DND-41 (cell line): ENCODE data around the gene FAM171A2.
"Not testable (repeated sequence)": the region's sequence is repeated elsewhere in the genome, so short reads cannot be mapped to it uniquely, and the experiment has no call there.

Source experiments
- ATAC-seq: fragments of 200-7000 bp; cut with Tn5 transposase; 3 replicates; pipeline ENCODE4 v1.9.1; 2021; ENCODE audit warnings: low read depth; ENCODE audit not compliant: insufficient read depth
- DNase-seq: peaks from one replicate; pipeline ENCODE4 v3.0.0-alpha.2; 2020
- H2AFZ ChIP-seq: 2 replicates; pipeline ENCODE4 v1.6.0; 2012; ENCODE audit warnings: low read depth, low read length
- H3K27ac ChIP-seq: 2 replicates; pipeline ENCODE4 v1.5.1; 2012; ENCODE audit warnings: low read length, inconsistent platforms
- H3K27me3 ChIP-seq: fragments of 200-600 bp; sonication (generic); 2 replicates; pipeline ENCODE4 v1.6.0; 2012; ENCODE audit warnings: low read length, mild to moderate bottlenecking, inconsistent platforms; ENCODE audit not compliant: insufficient read depth, poor library complexity
- H3K36me3 ChIP-seq: 2 replicates; pipeline ENCODE4 v1.5.1; 2012; ENCODE audit warnings: low read length, inconsistent platforms; ENCODE audit not compliant: insufficient read depth
- H3K4me1 ChIP-seq: 2 replicates; pipeline ENCODE4 v1.5.1; 2012; ENCODE audit warnings: mild to moderate bottlenecking, low read length; ENCODE audit not compliant: insufficient read depth
- H3K4me2 ChIP-seq: 2 replicates; pipeline ENCODE4 v1.6.0; 2012; ENCODE audit warnings: mild to moderate bottlenecking, moderate library complexity, low read length, inconsistent platforms; ENCODE audit not compliant: insufficient read depth
- H3K4me3 ChIP-seq, 2 experiments: fragments of 200-600 bp in 1 of 2; shearing (Covaris generic) in 1 of 2; 2 replicates each; pipeline ENCODE4 v1.5.1; 2012 to 2016; ENCODE audit warnings: inconsistent platforms in 2 of 2, low read length in 2 of 2, mild to moderate bottlenecking in 2 of 2, low read depth in 1 of 2, moderate library complexity in 1 of 2
- H3K79me2 ChIP-seq: 2 replicates; pipeline ENCODE4 v1.6.0; 2012; ENCODE audit warnings: low read length, inconsistent platforms; ENCODE audit not compliant: insufficient read depth
- H3K9ac ChIP-seq: 2 replicates; pipeline ENCODE4 v1.6.0; 2012; ENCODE audit warnings: low read depth, mild to moderate bottlenecking, inconsistent platforms, low read length, moderate library complexity
- H3K9me3 ChIP-seq: 2 replicates; pipeline ENCODE4 v1.5.1; 2012; ENCODE audit warnings: low read length, moderate library complexity, mild to moderate bottlenecking, inconsistent platforms; ENCODE audit not compliant: insufficient read depth, severe bottlenecking
- H4K20me1 ChIP-seq: 2 replicates; pipeline ENCODE4 v1.6.0; 2012; ENCODE audit warnings: low read length; ENCODE audit not compliant: insufficient read depth
- EZH2 ChIP-seq: IDR thresholded peaks from 3 replicates; pipeline ENCODE4 v1.6.1; 2012; ENCODE audit warnings: borderline replicate concordance, low read depth, mild to moderate bottlenecking, moderate library complexity, low read length, inconsistent platforms; ENCODE audit not compliant: severe bottlenecking
- TF ChIP-seq, protein P1 (sequence below): IDR thresholded peaks from 2 replicates; pipeline ENCODE4 v1.5.1; 2012; ENCODE audit warnings: borderline replicate concordance, low read length, moderate library complexity, mild to moderate bottlenecking; ENCODE audit not compliant: poor library complexity, severe bottlenecking; ENCODE audit errors: extremely low read depth

FAM171A2 gene

DNA sequence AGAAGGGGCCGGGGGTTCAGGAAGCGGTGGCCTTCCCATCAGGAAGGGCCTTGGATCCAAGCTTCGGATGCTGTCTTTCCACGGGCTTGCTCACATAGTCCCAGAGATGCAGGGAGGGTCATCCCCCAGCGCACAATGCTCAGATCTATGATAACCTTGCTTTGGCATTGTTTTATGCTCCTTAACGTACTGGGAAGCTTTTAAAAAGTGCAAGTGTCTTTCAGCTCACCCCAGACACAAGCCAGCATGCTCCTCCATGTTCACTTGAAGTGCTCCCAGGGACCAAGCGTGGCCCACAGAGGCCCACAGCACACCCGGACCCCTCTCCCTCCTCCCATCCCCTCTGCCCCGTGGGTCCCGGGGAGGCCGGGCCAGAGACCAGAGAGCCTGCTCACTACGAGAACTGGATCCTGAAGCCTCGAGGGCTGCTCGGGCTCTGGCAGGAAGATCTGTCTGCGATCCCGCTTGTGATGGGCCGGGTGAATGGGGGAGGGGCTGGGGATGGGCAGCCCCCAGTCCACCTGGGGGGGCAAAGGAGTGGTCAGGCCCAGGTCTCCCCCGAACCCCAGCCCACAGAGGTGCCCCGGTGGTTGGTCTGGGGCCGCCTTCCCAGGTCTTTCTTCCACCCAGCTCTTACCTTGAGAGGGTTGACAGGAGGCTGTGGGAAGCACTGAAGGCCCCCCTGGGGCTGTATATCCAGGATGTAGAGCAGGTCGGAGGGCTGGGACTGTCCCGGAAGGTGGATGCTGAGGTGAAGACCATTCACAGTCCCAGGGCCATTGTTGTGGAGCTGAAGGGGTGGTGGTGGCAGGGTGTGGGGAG, 11.8 kb upstream of the FAM171A2 start:
- no peak overlapping the region for H2AFZ ChIP-seq
- DNase-seq (no peak), ATAC-seq (no peak)
- H3K27me3 ChIP-seq, result no peaks in the 10 kb centered on the region
- no peak overlapping the region for H3K27ac ChIP-seq
- no peaks in the 10 kb centered on the region for H4K20me1 ChIP-seq
- H3K4me2 ChIP-seq, result no peak overlapping the region
- no peak overlapping the region for H3K9ac ChIP-seq
- H3K79me2 ChIP-seq, result no peaks in the 10 kb centered on the region
- no peaks in the 10 kb centered on the region for H3K4me1 ChIP-seq
- H3K9me3 ChIP-seq, result no peaks in the 10 kb centered on the region
- H3K4me3 ChIP-seq, result no peak overlapping the region
- TF ChIP-seq, protein P1, sequence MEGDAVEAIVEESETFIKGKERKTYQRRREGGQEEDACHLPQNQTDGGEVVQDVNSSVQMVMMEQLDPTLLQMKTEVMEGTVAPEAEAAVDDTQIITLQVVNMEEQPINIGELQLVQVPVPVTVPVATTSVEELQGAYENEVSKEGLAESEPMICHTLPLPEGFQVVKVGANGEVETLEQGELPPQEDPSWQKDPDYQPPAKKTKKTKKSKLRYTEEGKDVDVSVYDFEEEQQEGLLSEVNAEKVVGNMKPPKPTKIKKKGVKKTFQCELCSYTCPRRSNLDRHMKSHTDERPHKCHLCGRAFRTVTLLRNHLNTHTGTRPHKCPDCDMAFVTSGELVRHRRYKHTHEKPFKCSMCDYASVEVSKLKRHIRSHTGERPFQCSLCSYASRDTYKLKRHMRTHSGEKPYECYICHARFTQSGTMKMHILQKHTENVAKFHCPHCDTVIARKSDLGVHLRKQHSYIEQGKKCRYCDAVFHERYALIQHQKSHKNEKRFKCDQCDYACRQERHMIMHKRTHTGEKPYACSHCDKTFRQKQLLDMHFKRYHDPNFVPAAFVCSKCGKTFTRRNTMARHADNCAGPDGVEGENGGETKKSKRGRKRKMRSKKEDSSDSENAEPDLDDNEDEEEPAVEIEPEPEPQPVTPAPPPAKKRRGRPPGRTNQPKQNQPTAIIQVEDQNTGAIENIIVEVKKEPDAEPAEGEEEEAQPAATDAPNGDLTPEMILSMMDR, result no peak
- TF ChIP-seq EZH2, result no peak
- no peaks in the 10 kb centered on the region for H3K36me3 ChIP-seq

DNA sequence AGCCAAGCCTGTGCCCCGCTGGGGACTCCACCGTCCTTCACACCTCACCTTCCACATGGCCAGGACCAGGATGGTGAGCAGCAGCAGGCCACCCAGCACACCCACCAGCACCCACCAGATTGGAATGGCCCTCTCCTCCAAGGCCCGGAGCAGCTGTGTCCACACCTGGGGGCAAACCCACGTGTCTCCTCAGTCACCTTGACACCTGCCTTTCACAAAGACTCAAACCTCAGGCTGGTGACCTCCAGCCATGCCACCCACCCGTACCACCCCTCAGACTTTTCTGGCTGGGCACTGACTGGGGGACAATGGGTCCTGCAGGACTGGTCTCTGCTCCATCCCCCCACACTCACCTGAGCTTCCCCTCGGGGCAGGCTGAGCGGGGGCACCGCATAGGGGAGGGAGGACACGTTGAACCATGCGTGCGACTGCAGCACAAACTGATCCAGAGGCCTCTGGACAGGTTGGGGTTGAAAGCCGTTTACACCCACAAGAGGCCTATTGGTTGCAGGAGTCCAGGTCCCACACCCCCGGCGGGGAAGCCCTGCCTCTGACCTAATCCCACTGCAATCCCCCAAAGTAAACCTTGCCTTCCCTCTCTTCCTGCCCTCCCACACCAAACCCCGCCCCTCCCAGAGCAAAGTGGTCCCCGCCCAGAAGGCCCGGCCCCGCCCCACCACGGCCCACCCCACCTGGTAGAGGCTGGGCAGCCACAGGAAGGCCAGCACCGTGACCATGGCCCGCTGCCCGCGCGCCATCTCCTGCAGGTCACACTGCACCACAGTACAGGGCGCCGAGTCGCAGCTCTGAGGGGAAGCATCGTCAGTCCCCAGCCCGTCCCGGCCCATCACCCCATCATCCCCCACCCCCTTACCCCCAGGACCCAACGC, 10.9 kb upstream of the FAM171A2 start:
- DNase-seq, result no peak
- TF ChIP-seq, protein P1, result no peak
- TF ChIP-seq EZH2, result no peak
- H3K9me3 ChIP-seq, result no peaks in the 10 kb centered on the region
- no peaks in the 10 kb centered on the region for H3K4me1 ChIP-seq
- no peak overlapping the region for H3K27ac ChIP-seq
- no peaks in the 10 kb centered on the region for H3K79me2 ChIP-seq
- no peaks in the 10 kb centered on the region for H4K20me1 ChIP-seq
- no peak overlapping the region for H3K4me2 ChIP-seq
- no peak overlapping the region for H3K4me3 ChIP-seq
- no peaks in the 10 kb centered on the region for H3K36me3 ChIP-seq
- H2AFZ ChIP-seq, result no peak overlapping the region
- ATAC-seq, result no peak
- no peaks in the 10 kb centered on the region for H3K27me3 ChIP-seq
- no peak overlapping the region for H3K9ac ChIP-seq

DNA sequence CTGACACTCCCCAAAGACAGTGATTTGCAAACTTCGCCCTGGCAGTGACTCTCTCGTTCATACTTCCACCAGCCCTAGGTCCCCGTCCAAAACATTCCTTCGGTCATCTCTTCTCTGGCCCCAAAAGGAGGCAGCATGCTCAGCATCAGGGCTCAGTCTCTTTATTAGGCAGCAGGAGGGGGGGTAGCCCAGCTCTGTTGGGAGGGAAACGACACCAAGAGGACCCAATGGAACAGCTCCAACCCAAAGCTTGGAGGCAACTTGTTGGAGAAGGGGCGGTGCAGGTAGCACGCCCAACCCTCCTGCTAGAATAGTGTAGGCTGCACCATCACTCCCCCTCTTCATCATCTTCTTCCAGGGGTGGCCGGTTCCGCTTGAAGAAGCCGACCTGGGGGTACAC, 8.4 kb upstream of the FAM171A2 start:
- H3K9me3 ChIP-seq, result no peaks in the 10 kb centered on the region
- DNase-seq (no peak), ATAC-seq (no peak)
- TF ChIP-seq, protein P1, result no peak
- no peak for TF ChIP-seq EZH2
- no peaks in the 10 kb centered on the region for H3K27me3 ChIP-seq
- H3K36me3 ChIP-seq, result no peaks in the 10 kb centered on the region
- H3K4me2 ChIP-seq, result no peak overlapping the region
- no peaks in the 10 kb centered on the region for H3K4me1 ChIP-seq
- no peak overlapping the region for H3K27ac ChIP-seq
- no peak overlapping the region for H3K4me3 ChIP-seq
- no peak overlapping the region; the same call in 1 of the 2 replicates for H2AFZ ChIP-seq
- no peak overlapping the region for H3K9ac ChIP-seq
- no peaks in the 10 kb centered on the region for H3K79me2 ChIP-seq
- no peaks in the 10 kb centered on the region for H4K20me1 ChIP-seq

DNA sequence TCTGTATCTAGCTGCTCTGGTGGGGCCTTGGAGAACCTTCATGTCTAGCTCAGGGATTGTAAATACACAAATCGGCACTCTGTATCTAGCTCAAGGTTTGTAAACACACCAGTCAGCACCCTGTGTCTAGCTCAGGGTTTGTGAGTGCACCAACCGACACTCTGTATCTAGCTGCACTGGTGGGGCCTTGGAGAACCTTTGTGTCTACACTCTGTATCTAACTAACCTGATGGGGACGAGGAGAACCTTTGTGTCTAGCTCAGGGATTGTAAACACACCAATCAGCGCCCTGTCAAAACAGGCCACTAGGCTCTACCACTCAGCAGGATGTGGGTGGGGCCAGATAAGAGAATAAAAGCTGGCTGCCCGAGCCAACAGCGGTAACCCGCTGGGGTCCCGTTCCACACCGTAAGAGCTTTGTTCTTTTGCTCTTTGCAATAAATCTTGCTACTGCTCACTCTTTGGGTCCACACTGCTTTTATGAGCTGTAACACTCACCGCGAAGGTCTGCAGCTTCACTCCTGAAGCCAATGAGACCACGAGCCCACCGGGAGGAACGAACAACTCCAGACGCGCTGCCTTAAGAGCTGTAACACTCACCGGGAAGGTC, 5.9 kb upstream of the FAM171A2 start:
- not testable (repeated sequence) for H3K4me3 ChIP-seq, H3K36me3 ChIP-seq, H3K4me2 ChIP-seq, ATAC-seq, H3K27me3 ChIP-seq, H3K9ac ChIP-seq, H3K79me2 ChIP-seq, H3K4me1 ChIP-seq, H4K20me1 ChIP-seq, H3K27ac ChIP-seq, H3K9me3 ChIP-seq, H2AFZ ChIP-seq
- DNase-seq, result peak; percentile 34

DNA sequence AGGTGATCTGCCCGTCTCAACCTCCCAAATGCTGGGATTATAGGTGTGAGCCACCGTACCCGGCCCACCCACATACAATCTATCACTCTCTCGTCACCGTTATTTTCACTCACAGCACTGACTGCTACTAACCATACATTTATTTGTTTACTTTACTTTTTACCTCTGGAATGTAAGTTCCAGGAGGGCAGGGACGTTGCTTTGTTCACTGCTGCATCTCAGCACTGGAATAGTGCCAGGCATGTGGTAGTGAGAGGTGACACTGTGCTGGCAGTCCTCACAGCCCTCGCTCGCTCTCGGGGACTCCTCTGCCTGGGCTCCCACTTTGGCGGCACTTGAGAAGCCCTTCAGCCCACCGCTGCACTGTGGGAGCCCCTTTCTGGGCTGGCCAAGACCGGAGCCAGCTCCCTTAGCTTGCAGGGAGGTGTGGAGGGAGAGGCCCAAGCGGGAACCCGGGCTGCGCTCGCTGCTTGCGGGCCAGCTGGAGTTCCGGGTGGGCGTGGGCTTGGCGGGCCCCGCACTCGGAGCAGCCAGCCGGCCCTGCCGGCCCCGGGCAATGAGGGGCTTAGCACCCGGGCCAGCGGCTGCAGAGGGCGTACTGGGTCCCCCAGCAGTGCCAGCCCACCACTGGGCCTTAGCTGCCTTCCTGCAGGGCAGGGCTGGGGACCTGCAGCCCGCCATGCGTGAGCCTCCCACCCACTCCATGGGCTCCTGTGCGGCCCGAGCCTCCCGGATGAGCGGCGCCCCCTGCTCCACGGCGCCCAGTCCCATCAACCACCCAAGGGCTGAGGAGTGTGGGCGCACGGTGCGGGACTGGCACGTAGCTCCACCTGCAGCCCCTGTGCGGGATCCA, 5.0 kb upstream of the FAM171A2 start:
- H3K27me3 ChIP-seq, H3K9ac ChIP-seq, DNase-seq, H3K79me2 ChIP-seq, ATAC-seq, H3K4me2 ChIP-seq, H3K9me3 ChIP-seq, H2AFZ ChIP-seq, H3K36me3 ChIP-seq, H3K4me1 ChIP-seq, H4K20me1 ChIP-seq, H3K27ac ChIP-seq, H3K4me3 ChIP-seq: not testable (repeated sequence)
